Measurements from ENCODE around the gene SEPTIN2.
"Not testable (repeated sequence)": the region's sequence is repeated elsewhere in the genome, so short reads cannot be mapped to it uniquely, and the experiment has no call there.

Gene SEPTIN2

DNA sequence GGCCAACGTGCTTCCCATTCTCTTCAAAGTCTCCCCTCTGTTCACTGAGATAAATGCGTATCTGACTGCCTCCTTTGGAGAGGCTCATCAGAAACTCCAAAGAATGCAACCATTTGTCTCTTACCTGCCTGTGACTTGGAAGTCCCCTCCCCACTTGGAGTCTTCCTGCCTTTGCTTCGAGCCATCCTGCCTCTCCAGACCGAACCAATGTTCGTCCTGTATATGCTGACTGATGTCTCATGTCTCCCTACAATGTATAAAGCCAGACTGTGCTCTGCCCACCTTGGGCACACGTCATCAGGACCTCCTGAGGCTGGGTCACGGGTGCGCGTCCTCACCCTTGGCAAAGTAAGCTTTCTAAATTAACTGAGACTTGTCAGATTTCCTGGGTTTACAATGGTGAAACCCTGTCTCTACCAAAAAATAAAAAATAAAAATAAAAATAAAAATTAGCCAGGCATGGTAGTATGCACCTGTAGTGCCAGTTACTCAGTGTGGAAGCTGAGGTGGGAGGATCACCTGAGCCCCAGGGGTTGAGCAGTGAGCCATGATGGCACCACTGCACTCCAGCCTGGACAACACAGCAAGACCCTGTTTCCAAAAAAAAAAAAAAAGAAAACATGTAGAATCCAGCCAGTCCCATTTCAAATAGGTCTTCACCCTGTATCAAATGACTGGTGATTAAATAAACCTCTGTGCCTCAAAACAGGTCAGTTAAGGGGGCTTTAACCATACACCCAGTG lies 29.2 kb upstream of the SEPTIN2 start:
- DNase-seq (ENCODE audit: low read depth in 1 of 2, low spot score in 1 of 2): no peak

DNA sequence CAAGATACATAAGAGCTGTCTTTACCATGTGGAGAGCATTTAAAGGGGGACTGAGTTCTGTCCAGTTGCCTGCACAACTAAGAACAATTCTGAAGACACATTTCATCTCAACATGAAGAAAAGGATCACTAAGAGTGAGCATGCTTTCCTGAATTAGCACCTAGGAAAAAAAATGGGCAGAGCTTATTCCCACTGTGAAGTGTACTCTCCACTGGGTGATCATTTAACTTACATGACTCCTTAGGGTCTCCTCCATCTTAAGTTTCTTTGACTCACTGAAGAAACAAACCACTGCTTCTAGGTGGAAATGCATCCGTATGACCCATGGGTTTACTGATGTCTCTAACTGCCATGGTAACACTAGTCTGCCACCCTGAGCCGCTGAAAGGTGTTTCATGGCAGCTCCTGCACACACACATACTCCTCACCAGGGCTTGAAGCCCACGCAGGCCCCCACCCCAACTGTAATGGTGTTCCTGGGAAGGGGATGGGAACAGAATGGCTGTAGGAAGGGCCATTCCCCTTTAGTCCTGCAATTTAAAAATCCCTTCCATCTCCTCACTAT lies 27.3 kb upstream of the SEPTIN2 start:
- no peak for DNase-seq (ENCODE audit: low read depth in 1 of 2, low spot score in 1 of 2)

DNA sequence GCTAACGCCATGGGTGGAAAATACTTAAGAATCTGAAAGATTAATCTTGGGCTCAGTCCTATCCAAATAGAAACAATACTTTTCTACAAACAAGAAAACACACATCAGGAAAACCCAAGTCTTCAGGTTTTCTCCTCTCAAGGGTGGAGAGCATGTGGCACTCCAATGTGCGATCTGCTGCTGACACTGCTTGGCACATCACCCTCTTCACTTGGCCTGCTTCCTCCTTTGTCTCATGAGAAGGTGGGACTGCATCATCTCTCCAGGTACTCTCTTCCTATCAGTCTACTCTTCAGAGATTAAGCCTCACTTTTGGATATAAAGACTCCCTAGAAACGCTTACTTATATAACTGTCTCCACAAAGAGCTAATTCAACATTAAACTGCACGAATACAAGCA lies 26.7 kb upstream of the SEPTIN2 start:
- no peak for DNase-seq (ENCODE audit: low read depth in 1 of 2, low spot score in 1 of 2)

DNA sequence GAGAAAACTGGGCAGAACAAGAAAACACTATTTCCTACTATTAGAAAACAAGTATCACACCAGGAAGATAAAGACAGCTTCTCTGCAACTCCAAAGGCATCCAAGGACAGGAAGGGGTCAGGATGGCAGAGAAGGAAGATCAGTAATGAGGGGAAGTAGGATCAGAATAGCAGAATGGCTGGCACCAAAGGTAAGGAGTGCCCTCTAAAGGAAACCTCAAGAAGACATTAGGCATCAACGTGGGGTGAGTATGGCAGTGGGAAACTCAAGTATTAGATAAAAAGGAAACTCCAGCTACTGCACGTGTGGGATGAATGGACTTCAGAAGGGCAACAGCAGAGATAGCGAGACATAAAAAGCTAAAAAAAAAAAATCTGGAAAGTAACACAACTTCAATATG lies 26.1 kb upstream of the SEPTIN2 start:
- no peak for DNase-seq (ENCODE audit: low read depth in 1 of 2, low spot score in 1 of 2)

DNA sequence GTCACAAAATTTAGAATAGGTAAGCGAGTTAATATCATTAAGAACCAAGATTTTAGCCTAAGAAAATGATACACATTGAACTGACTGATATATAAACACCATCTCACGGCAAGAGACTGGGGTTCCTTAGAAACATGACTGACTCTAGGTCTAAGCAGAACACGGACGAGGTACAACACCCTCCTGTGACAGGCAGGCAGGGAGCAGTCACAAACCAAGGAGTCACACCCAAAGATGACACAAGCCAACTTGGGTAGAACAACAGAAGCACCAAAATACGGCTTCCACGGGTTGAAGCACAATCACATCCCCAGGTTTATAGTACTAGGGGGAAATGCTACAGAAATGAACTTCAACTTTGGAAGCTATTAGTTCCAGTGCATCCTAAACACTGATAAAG lies 24.6 kb upstream of the SEPTIN2 start:
- no peak for DNase-seq (ENCODE audit: low read depth in 1 of 2, low spot score in 1 of 2)

DNA sequence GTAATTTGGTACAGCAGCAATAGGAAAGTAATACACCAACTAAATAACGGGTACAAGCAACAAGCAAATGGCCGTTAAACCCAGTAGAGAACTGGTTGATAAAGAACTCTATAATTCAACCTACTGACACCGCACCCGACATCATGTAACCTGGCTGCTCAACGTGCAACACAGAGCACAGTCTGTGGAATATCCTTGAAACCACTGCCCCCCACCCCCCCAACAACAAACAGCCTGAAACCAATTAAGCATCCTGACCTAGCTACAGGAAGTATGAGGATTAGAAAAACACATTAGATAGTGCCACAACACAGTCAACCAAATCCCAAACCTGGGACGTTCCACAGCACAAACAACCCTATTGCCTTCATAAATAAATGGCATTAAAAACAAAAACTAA lies 23.7 kb upstream of the SEPTIN2 start:
- DNase-seq (ENCODE audit: low read depth in 1 of 2, low spot score in 1 of 2): no peak

DNA sequence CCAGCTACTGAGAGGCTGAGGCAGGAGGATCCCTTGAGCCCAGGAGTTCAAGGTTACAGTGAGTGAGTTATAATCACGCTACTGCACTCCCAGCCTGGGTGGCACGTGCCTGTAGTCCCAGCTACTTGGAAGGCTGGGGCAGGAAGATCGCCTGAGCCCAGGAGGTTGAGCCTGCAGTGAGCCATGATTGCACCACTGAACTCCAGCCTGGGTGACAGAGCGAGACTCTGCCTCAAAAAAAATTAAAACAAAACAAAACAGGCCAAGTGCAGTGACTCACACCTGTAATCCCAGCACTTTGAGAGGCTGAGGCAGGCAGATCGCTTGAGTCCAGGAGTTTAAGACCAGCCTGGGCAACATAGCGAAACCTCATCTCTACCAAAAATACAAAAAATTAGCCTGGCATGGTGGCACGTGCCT lies 22.3 kb upstream of the SEPTIN2 start:
- not testable (repeated sequence) for DNase-seq (ENCODE audit: low read depth in 1 of 2, low spot score in 1 of 2)

DNA sequence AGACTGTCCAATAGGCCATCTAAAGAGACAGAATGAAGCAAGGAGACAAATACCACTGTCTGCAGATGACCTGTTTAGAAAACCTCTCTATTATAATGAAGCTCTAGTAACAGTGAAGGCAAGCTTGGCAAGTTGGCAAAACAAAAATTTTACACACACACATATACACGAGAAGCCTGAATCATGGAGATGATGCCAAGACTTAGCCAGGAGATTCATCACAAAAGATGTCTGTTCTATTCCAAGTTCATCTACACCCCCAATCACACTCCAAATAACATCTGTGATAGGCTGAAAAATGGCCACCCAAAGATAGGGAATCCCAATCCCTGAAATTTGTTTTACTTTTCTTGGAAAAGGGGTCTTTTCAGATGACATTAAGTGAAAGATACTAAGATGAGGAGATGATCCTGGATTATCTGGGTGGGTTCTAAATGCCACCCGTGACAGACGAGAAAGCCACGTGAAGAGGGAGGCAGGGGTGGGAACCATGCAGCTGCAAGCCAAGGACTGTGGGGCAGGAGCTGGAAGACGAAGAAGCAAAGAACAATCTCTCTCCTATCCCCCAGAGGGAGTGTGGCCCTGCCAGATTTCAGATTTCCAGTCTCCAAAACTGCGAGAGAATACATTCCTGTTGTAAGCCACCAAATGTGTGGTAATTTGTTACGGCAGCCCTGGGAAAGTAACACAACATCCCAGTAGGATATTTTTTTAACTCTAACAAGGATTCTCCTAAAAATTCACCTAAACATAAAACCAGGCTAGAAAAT lies 20.2 kb upstream of the SEPTIN2 start:
- DNase-seq (ENCODE audit: low read depth in 1 of 2, low spot score in 1 of 2): no peak

DNA sequence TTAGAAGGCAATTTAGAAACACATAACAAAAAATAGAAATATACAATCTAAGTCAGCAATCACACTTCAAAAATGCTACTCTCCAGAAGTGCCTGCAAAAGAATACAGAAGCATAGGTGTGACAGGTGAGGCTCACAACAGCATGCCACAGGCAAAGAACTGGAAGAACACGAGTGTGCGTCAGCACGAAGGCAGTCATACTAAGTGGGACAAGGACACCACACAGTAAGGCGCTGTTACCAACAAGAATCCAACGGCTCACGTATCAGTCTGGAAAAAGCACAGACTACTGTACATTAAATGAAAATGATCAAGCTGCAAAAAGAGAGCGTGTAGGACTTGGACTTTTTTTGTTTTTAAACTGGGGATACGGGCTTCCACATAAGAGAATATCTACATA lies 19.0 kb upstream of the SEPTIN2 start:
- DNase-seq (ENCODE audit: low read depth in 1 of 2, low spot score in 1 of 2): no peak

DNA sequence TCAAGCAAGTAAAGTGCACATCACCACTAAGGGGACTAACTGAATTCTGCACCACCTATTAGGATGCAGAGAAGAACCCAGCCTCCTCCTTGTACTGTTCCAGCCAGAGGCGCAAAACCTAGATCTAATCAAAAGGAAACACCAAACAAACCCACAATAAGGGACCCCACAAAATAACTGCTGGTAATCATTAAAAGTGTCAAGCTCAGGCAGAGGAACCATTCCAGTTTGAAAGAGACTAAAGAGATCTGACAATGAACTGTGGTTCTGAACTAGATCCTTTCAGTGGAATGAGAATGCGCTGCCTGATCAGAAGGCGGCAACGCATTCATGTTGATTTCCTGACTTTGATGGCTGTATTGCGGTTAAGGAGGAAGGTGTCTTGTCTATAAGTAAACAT lies 17.1 kb upstream of the SEPTIN2 start:
- DNase-seq (ENCODE audit: low read depth in 1 of 2, low spot score in 1 of 2): no peak

DNA sequence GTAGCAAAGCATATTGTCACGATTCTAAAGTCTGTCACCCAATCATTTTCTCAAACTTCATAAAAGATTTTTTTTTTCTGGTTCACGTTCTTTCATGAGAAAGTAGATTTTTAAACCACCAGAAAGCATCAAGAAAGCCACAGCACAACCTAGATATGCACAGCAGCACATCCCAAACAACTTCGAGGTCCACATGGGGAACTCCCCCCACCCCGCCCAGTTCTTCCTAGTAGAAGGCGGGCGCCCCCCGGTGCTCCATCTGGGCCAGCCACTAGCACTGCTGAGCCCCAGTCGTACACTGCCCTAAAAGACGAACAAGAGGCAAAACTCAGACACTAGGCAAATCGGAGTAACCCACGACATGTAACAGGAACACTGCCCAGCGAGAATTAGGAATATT lies 15.7 kb upstream of the SEPTIN2 start:
- no peak for DNase-seq (ENCODE audit: low read depth in 1 of 2, low spot score in 1 of 2)

DNA sequence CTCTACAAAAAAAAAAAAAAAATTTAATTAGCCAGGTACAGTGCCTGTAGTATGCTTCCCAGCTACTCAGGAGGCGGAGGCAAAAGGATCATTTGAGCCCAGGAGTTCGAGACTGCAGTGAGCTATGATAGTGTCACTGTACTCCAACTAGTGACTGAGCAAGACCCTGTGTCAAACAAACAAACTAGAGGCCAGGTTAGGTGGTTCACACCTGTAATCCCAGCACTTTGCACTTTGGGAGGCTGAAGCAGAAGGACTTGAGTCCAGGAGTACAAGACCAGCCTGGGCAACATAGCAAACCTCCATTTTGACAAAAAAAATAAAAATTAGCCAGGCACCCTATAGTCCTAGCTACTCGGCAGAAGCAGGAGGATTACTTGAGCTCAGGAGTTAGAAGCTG lies 13.6 kb upstream of the SEPTIN2 start:
- DNase-seq (ENCODE audit: low read depth in 1 of 2, low spot score in 1 of 2): no peak

DNA sequence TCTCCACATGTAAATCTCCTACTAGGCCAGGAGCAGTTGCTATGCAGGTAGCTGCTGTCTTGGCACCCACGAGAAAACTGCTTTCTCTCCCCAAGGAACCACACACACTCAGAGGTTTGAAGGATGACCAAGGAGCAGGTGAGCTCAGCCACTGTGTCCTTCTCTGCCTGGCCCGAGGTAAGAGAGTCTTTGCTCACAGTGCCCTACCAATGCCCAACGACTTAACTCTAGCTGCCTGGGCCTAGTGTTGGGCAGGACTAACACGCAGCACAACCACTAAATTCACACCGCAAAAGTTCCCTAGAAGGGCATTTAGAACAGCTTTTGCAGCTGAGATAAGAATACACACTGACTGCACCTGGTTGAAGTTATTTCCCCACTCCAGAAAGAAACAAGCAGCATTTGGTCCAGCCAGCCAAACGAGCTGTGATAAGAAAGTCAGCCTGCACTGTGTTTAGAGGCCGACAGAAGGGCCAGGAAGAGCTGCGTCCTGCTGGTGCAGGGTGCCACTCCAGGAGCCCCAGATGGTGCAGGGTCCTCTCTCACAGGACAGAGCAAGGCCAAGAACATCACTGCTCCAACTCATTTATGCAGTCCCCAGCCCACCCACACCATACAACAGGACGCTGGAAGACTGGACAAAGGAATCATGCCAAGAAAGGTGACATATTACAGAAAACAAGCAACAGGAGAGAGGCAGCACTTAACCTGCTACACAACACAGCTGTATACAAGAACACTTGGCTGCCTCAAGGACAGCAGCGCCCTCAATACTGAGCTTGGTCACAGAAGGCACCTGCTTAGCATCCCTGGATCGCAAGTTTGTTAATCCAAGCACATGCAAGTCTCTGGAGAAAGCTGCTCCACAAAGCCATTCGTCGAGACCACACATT lies 12.7 kb upstream of the SEPTIN2 start:
- no peak for DNase-seq (ENCODE audit: low read depth in 1 of 2, low spot score in 1 of 2)

DNA sequence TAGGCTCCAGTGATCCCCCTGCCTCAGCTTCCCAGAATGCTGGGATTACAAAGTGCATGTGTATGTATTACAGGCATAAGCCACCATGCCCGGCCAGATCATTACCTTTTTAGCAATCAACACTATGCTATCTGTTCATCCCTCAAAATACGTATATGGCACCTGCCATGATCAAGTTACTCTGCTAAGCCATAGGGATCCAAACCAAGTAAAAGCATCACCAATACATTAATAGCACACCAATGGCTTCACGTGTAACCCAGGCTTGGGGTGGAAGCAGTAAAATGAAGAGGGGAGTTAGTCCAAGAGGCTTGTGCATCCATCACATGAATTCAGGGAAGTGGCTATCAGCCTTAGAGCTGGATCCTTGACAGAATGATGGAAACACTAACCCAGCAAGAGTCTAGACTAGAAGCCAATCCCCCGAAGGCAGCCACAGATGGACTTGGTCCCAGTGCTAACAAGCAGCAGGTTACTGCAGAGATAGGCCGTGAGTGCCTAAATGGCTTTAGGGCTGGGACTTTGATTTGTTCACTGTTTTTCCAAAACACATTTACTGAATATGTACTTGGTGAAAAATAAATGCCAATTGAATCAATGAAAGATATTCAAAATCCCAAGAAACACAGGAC lies 11.6 kb upstream of the SEPTIN2 start:
- no peak for DNase-seq (ENCODE audit: low read depth in 1 of 2, low spot score in 1 of 2)

DNA sequence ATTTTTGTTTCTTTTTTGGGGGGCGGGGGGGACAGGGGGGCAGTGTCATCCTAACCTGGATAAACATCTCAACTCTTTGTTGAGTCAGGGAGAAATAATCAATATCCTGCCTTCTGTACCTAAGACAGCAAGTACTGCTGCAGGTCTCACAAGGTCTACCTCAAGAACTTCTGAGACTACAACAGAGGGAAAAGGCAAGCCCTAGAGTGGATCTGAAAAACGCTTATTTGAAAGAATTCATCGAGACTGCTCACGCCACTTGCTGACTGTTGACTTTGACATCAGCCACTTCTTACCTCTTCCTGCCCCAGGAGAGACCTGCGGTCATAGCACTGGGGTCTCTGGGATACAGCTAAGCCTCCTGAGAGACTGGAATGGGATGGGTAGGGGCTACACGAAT lies 8.7 kb upstream of the SEPTIN2 start:
- no peak for DNase-seq (ENCODE audit: low read depth in 1 of 2, low spot score in 1 of 2)

DNA sequence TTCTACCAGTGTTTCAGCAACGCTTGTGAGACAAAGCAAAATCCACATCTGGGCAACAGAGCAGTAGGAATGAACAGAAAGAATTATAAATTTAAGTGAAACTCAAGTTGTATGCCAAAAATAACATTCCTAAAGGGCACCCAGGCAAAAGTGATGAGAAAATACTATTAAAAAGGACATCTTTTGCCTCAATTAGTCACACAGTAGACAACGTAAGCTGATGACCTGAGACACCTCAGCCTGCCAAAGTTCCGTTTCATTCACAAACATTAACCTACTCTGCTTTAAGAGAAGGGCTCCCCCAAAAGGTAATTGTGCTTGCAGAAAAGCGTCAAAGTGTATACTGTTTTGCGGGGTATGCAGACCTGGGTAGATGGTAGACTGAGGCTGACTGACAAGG lies 7.5 kb upstream of the SEPTIN2 start:
- DNase-seq (ENCODE audit: low read depth in 1 of 2, low spot score in 1 of 2): no peak

DNA sequence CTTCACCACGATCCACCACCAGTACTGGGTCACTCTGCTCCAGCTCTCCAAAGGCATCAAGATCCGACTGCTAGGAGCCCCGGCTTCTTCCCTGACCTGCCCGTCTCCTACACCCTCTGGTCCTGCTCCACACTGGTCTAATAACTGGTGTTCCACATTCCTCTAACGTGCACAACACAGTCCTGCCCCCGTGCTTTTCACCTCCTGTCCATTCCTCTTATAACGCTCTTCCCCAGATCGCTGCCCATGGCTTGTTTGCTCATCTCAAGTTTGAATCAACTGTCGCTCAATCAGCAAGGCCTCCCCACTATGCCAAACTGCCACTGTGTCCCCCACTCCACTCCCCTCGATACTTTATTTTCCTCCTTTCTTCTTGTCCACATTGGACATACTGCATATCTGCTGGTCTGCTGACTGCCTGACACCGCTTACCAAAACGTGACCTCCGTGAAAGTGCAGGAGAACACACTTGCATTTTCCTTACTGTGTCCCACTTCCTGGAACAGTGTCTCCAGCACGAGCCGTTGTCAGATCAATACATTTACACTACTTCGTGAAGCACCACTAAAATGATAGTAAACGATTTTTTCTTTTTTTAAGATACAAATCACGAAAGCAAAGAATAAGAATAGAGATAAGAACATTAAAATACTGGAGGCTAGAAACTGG lies 6.8 kb upstream of the SEPTIN2 start:
- no peak for DNase-seq (ENCODE audit: low read depth in 1 of 2, low spot score in 1 of 2)

DNA sequence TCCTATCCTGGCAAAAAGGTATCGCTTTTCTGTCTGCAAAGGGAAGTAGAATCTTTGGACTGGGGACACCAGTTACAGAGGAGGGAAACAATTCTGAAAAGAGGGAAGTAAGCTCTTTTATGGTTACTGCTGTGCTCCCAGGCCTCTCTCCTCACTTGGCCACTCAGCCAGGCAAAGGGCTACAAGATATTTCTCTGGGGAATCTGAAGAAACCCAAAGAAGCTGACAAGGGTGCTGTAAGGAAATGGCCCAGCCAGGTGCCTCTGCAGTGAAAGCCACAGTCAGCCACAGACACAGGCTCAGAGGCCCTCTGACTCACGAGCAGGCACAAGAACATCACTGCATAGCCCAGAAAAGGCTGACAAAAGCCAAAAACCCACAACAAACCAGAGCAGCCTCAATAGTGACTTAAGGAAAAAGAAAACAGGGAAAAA lies 6.0 kb upstream of the SEPTIN2 start:
- DNase-seq (ENCODE audit: low read depth in 1 of 2, low spot score in 1 of 2): peak; percentile 46 to 48

DNA sequence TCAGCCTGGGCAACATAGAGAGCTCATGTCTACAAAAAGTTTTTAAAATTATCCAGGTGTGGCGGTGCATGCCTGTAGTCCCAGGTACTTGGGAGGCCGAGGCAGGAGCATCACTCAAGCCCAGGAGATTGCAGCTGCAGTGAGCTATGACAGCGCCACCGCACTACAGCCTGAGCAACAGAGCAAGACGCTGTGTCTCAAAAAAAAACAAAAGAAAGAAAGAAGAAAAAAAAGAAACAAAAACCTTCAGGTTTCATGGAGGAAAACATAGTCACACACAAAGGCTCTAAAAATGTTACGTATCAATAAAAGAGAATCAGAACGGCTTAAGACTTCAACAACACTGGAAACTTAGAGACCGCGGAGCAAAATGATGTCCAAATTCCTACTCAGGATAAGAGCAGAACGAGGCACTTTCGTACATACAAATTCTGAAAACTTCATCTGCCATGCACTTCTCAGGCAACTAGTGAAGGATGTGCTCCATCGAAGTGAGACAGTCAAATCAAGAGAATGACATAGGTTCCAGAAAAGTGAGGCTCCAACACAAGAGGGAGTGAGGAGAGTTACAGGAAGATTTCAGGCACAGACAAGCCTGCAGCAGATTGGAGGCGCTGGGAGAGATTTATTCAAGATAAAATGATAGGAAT lies 4.7 kb upstream of the SEPTIN2 start:
- no peak for DNase-seq (ENCODE audit: low read depth in 1 of 2, low spot score in 1 of 2)

DNA sequence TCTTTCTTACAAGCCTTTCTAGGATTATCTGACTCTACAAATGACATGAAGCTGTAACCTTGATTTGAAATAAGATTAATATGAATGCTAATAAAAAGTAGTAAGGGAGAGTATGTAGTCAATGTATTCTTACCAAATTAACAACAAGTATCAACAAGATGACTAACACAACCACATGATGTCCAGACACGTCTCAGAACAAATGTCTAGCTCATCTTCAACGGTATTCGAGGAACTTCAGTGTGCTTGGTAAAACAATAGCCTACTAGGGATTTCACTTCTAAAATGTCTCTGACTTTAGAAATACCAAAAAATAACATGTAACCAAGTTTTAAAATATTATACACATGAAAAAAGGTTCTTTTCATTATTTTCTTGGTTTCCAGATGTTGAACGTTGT lies 3.6 kb upstream of the SEPTIN2 start:
- no peak for DNase-seq (ENCODE audit: low read depth in 1 of 2, low spot score in 1 of 2)

Measured in activated T-helper 1 cell treated with anti-CD3 and anti-CD28 coated beads, Interleukin-2, amount 50 U/mL, for 16 hours (primary cell).